NCI-H1092 (cell line): ENCODE measurements around the gene USP49.

Source experiments
- DNase-seq: peaks from one replicate; lab custom pipeline; 2025; lab: John Stamatoyannopoulos, UW

USP49 gene

DNA sequence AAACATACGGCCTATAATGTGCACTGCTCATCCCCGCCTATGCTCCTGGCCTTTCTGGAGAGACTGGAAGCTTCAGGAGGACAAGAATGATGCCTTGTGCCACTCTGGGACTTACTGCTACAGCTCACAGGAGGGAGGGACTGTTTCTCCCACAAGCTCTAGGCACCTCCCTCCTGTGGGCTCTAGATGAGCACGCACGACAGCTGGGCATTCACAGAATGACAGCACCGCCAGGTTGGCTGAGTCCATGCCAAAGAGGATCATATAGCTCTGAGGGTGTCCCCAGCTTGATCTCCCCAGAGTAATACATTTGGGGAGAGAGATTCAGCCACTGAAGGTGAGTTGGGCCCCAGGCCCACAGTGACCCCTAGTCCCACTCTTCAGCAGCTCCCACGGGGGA, 137.9 kb downstream of the USP49 start:
- no peak for DNase-seq

DNA sequence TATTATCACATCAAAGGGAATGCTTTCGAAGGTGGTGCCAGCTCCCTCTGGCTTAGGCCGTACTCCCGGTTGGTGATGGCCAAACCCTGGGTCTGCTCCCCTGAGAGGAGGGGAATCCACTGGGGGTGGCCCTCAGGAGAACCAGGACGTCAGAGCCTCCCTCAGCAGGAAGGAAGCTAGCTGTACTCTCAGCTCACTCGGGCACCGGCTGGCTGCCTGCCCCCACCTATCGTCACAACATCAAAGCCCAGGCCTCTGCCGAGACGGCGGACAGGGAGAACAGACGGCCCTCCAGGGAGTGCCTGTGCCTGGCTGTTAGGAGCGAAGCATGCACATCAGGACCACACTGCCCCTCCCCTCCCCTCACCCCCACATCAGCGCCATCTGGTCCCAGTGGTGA, 138.8 kb downstream of the USP49 start:
- no peak for DNase-seq

DNA sequence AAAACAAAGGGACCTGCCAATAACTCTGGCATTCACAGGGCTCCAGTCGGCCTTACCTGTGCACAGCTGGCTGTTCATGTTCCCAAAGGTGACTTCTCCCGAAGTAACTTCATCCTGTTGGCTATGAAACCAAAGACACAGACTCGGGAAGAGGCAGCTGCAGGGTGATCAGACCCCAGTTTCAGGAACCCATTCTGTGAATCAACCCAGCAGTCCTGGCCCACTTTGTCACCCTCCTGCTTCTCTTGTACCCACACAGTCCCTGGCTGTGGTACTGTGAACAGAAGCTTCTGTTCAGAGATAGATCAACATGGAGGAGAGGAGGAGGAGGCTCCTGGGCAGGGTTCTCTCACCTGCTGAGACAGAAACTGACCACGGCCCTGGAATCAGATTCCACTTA, 139.3 kb downstream of the USP49 start:
- DNase-seq, result no peak

DNA sequence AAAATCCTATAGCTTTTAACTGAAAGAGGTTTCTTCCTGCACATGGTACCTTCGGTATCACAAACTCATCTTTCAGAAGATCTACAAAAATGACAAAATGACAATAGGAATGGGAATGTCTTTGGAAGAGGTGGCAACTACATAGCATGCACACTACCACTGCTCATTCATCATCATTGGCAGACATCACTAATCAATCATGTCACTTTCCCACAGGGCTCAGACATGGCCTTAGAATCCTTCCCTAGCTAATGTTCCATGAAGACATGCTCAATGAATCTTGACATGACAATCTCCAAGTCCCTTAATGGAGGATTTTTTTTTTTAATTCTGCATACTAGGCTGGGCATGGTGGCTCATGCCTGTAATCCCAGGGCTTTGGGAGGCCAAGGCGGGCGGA, 144.8 kb downstream of the USP49 start:
- DNase-seq, result no peak

DNA sequence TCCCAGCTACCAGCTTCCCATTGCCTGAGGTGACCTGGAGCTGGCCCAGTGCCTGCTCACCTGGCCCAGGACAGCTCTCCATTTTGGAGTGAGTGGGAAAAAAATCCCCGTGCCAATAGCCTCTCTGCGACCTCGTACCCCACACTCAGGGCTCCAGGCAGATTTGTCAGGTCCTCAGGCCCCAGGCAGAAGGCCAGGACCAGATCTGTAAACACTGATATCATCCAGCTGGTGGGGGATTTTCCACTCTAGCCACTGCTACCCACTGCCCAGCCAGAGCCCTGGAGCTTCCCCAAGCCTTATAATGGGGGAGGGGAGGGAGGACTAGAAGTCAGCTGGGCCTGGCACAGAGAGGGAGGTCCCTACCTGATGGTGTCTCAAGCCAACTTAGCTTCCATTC, 146.6 kb downstream of the USP49 start:
- no peak for DNase-seq

DNA sequence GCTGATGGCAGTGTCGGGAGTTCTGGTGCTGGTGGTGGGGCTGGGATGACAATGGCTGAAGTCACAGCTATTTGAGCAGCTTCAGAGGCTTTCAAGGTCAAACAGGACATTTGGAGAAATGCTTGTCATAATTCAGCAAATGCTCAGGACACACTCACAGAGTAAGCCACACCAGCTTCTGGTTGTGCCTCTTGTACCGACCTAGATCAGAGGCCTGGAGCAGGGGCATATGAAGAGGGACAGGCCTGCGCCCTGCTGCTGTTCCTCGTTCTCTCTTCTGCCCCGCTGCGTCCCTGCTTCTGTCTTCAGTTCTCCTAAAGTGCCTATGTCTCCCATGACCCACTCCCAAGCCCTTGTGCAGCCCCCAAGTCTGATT, 147.1 kb downstream of the USP49 start:
- DNase-seq, result no peak

DNA sequence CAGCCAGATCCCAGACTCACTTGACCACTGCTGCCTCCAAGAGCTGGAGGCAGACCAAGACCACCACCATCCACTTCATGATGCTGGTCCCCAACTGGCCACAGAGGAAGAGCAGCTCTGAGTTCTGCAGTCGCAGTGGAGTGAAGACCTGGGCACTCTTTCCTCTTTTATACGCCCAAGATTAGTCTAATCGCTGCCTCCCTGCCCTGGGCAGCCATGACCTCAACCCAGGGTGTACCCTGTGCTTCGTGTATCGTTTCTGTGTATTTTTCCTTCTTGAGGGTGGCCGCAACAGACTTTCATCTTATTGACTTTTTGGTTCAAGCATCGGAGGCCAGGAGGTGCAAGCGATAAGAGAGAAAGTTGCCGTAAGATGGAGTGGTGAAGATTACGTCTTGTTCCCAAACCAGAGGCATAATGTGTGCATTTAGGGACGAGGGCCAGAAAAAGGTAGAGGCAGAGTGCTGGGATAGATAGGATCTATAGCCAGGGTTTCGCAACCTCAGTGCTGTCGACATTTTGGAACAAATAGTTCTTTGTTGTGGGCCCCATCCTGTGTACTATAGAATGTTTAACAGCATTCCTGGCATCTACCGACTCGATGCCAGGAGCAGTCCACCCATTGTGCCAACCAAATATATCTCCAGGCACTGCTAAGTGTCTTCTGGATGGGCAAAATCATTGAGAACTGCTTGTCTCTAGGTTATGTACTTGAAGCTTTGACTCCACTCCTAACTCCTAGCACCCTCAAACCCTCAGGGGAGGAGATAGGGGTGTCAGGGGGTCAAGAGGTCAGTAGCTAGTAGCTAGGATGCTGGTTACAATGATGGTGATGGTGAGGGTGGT, 147.7 kb downstream of the USP49 start, which contains the start of gene PGC:
PGC (minus strand) TSS at position 142 of the 846 bp plus-strand sequence; CDS start at position 79, 63 bp downstream.
- no peak for DNase-seq

DNA sequence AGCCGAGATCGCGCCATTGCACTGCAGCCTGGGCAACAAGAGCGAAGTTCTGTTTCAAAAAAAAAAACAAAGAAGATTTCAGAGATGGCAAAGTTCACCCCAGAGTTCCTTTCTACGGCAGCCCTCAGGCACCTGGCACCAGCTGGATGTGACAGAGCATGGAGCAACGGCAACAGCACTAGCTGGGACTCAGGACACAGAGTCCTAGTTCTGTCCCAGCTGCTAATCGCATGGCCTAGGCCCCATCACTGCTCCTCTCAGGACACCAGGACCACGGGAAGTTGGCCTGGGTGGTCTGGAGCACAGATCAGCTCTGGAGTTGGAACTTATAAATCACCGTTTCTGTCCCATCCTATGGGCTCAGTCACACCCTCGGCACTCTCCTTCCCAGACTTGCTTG, 149.1 kb downstream of the USP49 start:
- no peak for DNase-seq

DNA sequence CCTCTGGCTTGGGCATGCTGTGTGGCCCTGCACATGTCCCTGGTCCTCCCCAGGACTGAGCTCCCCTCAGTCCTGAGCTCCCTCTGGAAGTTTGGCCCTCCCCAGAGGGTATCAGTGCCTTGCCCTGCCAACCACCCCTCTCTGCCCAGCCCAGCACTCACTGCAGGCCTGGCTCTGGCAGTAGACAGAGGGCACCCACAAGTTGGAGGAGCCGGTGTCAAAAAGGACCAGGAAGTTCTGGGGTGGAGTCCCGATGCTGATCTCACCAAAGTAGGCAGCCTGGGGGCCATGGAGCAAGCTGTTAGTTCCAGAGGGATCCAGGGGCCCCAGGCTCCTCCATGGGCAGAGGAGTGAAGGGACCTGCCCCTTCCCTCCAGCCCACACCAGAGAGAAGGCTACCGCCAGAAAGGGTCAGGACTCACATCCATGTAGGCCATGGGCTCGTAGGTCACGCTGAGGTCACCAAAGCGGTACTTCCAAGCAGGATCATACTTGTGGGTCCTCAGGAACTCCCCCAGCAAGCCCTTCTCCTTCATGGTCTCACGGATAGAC, 150.9 kb downstream of the USP49 start:
- no peak for DNase-seq

DNA sequence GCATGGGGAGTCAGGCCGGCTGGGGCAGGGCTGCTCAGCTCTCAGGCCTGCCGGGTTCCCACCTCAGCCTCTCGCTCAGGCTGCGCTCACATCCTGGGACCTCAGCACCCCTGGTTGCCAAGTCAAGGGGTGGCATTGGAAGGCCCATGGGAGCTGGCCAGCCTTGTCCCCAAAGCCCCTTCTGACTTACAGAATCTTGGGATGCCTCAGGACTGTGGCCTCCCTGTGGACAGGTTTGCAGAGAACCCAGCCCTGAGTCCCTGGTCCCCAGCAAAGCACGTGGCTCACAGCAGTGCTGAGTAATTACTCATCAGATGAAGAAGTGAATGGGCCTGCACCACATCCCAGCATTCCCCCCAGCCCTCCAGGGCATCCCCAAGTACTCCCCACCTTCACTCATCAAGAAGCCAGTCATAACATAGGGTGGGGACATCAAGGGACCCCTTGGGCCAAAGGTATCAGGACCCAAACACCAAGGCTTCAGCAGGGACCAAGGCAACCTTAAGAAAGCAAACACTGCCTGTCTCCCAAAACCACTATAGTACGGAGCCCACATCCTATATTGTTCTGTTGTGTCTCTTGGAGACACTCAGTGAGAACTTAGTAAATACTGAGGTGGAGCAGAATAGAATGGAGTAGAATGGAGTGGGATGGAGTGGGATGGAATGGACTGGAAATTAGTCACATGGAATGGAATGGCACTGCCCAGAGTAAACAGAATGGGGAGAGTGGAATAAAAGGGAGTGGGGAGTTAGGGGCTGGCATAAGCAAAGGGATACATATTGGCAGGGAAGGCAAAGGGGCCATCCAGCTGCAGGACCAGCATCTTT, 151.6 kb downstream of the USP49 start:
- no peak for DNase-seq

DNA sequence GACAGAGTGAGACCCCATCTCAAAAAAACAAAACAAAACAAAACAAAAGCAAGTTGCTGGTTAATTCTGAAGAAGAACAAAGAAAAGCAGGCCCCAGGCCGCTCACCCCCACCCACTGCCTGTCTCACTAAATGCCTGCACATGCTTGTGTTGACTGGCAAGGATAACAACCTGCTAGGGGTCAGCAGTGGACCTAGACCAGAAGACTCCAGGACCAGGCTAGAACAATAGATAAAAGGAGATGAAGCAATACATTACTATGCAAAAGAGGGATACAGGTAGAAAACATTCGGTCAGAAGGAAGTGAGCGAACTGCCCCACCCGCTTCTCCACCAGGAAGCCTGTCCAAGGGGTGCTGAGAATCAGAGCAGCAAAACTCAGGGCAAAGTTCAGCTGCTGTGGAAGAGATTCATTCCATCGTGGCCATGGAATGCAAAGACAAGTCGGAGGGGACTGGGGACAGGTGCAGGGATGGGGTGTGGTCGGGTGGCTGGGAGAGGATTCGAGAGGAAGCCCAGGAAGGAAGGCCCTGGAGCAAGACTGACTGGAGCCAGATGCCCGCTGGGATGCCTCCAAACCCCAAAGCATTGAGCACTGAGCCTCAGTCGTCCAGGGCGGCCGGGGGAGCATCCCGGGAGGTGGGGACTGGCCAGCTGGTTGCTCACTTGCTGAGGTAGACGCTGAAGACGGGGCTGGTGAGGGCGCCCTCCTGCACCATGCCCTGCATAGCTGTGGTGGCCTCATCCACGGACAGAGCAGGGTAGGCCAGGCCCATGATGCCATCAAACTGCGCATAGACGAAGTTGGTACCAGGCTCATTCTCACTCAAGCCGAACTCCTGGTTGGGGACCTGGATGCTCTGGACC, 153.3 kb downstream of the USP49 start:
- no peak for DNase-seq

DNA sequence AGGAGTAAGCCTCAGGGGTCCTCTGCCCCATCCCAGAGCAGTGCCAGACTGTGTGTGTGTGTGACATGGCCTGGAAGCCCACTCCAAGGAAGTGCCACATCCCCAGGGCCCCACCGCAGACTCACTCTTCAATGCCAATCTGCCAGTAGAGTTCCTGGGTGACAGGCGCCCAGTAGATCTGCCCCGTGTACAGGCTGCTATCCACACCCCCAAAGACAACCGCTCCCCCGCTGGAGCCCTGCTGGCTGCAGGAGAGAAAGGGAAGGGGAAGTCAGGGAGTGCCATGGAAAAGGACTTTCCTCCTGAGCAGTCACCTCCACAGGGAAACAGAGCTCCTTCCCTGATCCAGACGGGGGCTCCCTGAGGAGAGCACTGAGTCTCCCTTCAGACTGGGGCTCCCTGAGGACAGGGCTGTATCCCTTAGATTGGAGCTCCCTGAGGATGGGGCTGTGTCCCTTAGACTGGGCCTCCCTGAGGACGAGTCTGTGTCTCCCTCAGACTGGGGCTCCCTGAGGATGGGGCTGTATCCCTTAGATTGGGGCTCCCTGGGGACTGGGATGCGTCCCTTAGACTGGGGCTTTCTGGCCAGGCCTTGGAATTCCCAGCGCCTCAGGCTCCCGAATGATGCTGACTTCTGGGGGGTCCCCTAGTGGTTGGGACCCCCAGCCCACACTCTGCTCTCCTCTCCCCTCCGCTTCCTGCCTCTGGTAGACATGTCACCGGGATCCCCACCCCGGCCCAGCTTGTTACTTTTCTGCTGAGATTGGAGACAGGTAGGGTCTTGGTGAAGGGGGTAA, 154.6 kb downstream of the USP49 start:
- no peak for DNase-seq
